Hepatocyte (in vitro differentiated cells): ENCODE measurements around the gene DES.

Experiments
- EZH2 ChIP-seq: fragments of 200-600 bp; sonication (generic); IDR thresholded peaks from 2 replicates; pipeline ENCODE4 v1.6.1; 2016; ENCODE audit warnings: antibody characterized with exemption, mild to moderate bottlenecking, borderline replicate concordance
- TF ChIP-seq, protein P1 (sequence below): fragments of 200-600 bp; sonication (generic); IDR thresholded peaks from 2 replicates; pipeline ENCODE4 v1.5.1; 2016; ENCODE audit warnings: antibody characterized with exemption, mild to moderate bottlenecking; ENCODE audit not compliant: poor library complexity

DNA sequence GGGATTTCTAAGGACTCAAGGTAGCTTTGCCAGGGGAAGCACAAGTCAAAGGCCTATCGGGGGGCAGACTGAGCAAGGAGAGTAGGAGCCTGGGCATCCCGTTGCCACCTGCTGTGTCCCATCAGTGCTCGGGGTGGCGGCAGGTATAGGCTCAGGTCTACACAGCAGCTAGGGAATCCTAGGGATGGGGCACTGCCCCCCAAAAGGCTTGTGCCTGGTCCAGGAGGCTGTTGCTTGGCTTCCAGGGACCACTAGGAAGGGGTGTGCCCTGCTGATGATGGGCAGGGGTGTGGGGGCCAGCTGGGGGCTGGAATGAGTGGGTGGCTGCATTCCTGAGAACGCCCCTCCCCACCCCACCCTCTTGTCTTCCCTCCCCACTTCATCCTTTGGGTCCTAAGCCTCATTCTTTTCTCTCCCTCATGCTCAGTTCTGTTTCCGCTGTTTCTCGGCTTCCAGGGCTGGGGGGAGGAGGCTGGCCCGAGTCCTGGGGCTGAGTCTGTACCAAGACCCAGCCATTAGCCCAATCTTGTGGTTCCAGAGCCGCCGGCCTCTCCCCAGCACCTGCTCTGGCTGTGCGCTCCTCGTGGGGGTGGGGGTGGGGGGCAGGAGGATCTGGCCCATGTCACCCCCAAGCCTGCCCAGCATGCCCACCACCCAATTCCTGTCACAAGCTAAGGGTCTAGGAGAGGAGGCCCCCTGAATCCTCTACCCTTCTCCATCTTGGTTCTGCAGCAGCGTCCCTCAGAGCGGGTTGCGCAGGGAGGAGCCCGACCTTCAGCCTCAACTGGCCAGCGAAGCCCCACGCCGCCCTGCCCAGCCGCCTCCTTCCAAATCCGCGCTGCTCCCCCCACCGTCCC is 29.3 kb downstream of the DES start:
- TF ChIP-seq, protein P1, sequence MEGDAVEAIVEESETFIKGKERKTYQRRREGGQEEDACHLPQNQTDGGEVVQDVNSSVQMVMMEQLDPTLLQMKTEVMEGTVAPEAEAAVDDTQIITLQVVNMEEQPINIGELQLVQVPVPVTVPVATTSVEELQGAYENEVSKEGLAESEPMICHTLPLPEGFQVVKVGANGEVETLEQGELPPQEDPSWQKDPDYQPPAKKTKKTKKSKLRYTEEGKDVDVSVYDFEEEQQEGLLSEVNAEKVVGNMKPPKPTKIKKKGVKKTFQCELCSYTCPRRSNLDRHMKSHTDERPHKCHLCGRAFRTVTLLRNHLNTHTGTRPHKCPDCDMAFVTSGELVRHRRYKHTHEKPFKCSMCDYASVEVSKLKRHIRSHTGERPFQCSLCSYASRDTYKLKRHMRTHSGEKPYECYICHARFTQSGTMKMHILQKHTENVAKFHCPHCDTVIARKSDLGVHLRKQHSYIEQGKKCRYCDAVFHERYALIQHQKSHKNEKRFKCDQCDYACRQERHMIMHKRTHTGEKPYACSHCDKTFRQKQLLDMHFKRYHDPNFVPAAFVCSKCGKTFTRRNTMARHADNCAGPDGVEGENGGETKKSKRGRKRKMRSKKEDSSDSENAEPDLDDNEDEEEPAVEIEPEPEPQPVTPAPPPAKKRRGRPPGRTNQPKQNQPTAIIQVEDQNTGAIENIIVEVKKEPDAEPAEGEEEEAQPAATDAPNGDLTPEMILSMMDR, result no peak
- no peak for TF ChIP-seq EZH2
